Neural cell (in vitro differentiated cells): ENCODE data around the gene SHISA7.

Source experiments
- EP300 ChIP-seq: fragments of 450-650 bp; conservative IDR thresholded peaks from 2 replicates; pipeline ENCODE4 v1.6.1; 2014; ENCODE audit warnings: antibody characterized with exemption, mild to moderate bottlenecking, moderate library complexity; ENCODE audit not compliant: poor library complexity, severe bottlenecking
- EZH2 ChIP-seq: fragments of 200-600, 300-800 bp; shearing (Covaris generic), sonication (generic); IDR thresholded peaks from 2 replicates; pipeline ENCODE4 v1.6.1; 2014; ENCODE audit warnings: antibody characterized with exemption, low read length, borderline replicate concordance, mild to moderate bottlenecking; ENCODE audit not compliant: insufficient read depth, poor library complexity, severe bottlenecking
- MXI1 ChIP-seq: fragments of 450-650 bp; conservative IDR thresholded peaks from 2 replicates; pipeline ENCODE4 v1.6.1; 2014; ENCODE audit warnings: antibody characterized with exemption, mild to moderate bottlenecking; ENCODE audit not compliant: poor library complexity, severe bottlenecking
- TF ChIP-seq, protein P1 (sequence below): fragments of 450-650 bp; IDR thresholded peaks from 2 replicates; pipeline ENCODE4 v1.5.1; 2014; ENCODE audit warnings: antibody characterized with exemption, mild to moderate bottlenecking, moderate library complexity; ENCODE audit not compliant: poor library complexity, severe bottlenecking
- TF ChIP-seq, protein P2 (sequence below): IDR thresholded peaks from 2 replicates; pipeline ENCODE4 v1.6.1; 2012; ENCODE audit warnings: borderline replicate concordance

DNA sequence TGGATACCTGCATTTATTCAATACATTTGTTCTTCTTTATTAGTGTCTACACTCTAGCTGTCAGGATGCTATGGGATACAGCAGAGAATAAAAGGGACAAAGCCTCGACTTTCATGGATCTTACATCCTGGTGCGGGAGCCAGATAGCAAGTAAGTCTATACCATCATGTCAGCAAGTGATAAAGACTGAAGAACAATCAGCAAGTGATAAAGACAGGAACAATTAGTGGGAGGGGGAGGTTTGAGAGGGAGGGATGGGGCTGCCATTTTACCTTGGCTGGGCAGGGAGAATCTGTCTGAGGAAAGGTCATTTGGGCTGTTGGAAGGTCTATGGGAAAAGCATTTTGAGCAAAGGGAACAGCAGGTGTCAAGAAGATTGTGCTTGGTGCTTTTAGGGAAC is 32.9 kb downstream of the SHISA7 start:
- TF ChIP-seq, protein P1, sequence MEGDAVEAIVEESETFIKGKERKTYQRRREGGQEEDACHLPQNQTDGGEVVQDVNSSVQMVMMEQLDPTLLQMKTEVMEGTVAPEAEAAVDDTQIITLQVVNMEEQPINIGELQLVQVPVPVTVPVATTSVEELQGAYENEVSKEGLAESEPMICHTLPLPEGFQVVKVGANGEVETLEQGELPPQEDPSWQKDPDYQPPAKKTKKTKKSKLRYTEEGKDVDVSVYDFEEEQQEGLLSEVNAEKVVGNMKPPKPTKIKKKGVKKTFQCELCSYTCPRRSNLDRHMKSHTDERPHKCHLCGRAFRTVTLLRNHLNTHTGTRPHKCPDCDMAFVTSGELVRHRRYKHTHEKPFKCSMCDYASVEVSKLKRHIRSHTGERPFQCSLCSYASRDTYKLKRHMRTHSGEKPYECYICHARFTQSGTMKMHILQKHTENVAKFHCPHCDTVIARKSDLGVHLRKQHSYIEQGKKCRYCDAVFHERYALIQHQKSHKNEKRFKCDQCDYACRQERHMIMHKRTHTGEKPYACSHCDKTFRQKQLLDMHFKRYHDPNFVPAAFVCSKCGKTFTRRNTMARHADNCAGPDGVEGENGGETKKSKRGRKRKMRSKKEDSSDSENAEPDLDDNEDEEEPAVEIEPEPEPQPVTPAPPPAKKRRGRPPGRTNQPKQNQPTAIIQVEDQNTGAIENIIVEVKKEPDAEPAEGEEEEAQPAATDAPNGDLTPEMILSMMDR, result no peak
- TF ChIP-seq EZH2, result no peak
- no peak for TF ChIP-seq MXI1
- no peak for TF ChIP-seq EP300
- TF ChIP-seq, protein P2, sequence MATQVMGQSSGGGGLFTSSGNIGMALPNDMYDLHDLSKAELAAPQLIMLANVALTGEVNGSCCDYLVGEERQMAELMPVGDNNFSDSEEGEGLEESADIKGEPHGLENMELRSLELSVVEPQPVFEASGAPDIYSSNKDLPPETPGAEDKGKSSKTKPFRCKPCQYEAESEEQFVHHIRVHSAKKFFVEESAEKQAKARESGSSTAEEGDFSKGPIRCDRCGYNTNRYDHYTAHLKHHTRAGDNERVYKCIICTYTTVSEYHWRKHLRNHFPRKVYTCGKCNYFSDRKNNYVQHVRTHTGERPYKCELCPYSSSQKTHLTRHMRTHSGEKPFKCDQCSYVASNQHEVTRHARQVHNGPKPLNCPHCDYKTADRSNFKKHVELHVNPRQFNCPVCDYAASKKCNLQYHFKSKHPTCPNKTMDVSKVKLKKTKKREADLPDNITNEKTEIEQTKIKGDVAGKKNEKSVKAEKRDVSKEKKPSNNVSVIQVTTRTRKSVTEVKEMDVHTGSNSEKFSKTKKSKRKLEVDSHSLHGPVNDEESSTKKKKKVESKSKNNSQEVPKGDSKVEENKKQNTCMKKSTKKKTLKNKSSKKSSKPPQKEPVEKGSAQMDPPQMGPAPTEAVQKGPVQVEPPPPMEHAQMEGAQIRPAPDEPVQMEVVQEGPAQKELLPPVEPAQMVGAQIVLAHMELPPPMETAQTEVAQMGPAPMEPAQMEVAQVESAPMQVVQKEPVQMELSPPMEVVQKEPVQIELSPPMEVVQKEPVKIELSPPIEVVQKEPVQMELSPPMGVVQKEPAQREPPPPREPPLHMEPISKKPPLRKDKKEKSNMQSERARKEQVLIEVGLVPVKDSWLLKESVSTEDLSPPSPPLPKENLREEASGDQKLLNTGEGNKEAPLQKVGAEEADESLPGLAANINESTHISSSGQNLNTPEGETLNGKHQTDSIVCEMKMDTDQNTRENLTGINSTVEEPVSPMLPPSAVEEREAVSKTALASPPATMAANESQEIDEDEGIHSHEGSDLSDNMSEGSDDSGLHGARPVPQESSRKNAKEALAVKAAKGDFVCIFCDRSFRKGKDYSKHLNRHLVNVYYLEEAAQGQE, result no peak
